K562 (cell line): ENCODE data around the gene PLSCR5. TPM values are rescaled to one million over a fixed set of nuclear protein-coding genes. Genes with fewer than 3 reads are reported as not detected.
A peak's percentile ranks its signal among the peaks of the same experiment; 100 is the strongest.

Source experiments
- ATAC-seq: fragments of 200-7000 bp; cut with Tn5 transposase; 3 replicates; pipeline ENCODE4 v1.9.1; 2020; ENCODE audit warnings: moderate library complexity
- BruUV-seq: library from RNA; stranded (reverse); fragments of 400-500 nt; replicated peaks from 2 replicates; lab custom pipeline; 2021; lab: Mats Ljungman, UMichigan
- CTCF ChIA-PET: fragments of 300-600 bp; formaldehyde crosslinking; extraction: SDS; loops from one replicate; lab custom pipeline; 2021; ENCODE audit warnings: low intra/inter-chr PET ratio; lab: Yijun Ruan, JAX
- POLR2A ChIA-PET: fragments of 300-600, 350-650 bp; sonication (Branson Sonifier 250); formaldehyde crosslinking; extraction: SDS; loops from one replicate; lab custom pipeline; 2021; ENCODE audit warnings: antibody characterized with exemption, inconsistent platforms; lab: Yijun Ruan, JAX
- DNase-seq, 4 experiments: peaks; one replicate each; pipeline versions ENCODE4 v3.0.0 to v3.0.0-alpha.2; 2011 to 2018; ENCODE audit warnings: low spot score in 3 of 4, mixed read lengths in 3 of 4; ENCODE audit errors: extremely low read depth in 1 of 4
- FAIRE-seq: peaks from 2 replicates; lab custom pipeline; 2011; peaks lifted over from hg19 to GRCh38; lab: Jason Lieb, UNC
- H2AFZ ChIP-seq: 2 replicates; pipeline ENCODE4 v1.6.0; 2011; ENCODE audit warnings: low read depth, low read length, control low read depth, inconsistent platforms
- H3K27ac ChIP-seq: fragments of 200-600 bp; 3 replicates; pipeline ENCODE4 v1.8.0; 2011; ENCODE audit warnings: low read depth, mild to moderate bottlenecking, control low read depth, inconsistent platforms, low read length, moderate library complexity, mixed read lengths; ENCODE audit errors: extremely low read depth
- H3K27me3 ChIP-seq, 2 experiments: fragments of 300-600 bp in 1 of 2; 2 replicates in 1 of 2; 3 replicates in 1 of 2; pipeline versions ENCODE4 v1.6.0 to v1.8.0; 2011; ENCODE audit warnings: inconsistent platforms in 2 of 2, low read length in 2 of 2, mild to moderate bottlenecking in 1 of 2, mixed read lengths in 1 of 2, moderate library complexity in 1 of 2; ENCODE audit not compliant: control insufficient read depth in 2 of 2, insufficient read depth in 2 of 2
- H3K36me3 ChIP-seq: fragments of 300-600 bp; 3 replicates; pipeline ENCODE4 v1.8.0; 2011; ENCODE audit warnings: mild to moderate bottlenecking, low read length, inconsistent platforms; ENCODE audit not compliant: control insufficient read depth, insufficient read depth
- H3K4me1 ChIP-seq, 2 experiments: fragments of 200-600 bp in 1 of 2; replicated peaks in 1 of 2; 2 replicates in 1 of 2; 3 replicates in 1 of 2; pipeline versions ENCODE4 v1.5.1 to v1.8.0; 2011; ENCODE audit warnings: inconsistent platforms in 2 of 2, low read length in 2 of 2, mild to moderate bottlenecking in 1 of 2, mixed read lengths in 1 of 2, moderate library complexity in 1 of 2; ENCODE audit not compliant: control insufficient read depth in 2 of 2, insufficient read depth in 2 of 2
- H3K4me2 ChIP-seq: 2 replicates; pipeline ENCODE4 v1.6.1; 2011; ENCODE audit warnings: low read length, control low read depth, inconsistent platforms, mixed read lengths; ENCODE audit not compliant: insufficient read depth
- H3K4me3 ChIP-seq: fragments of 200-600 bp; sonication (generic), shearing (Covaris generic); 2 replicates; pipeline ENCODE4 v1.5.1; 2016; ENCODE audit warnings: control low read depth, inconsistent platforms
- H3K79me2 ChIP-seq: fragments of 200-600 bp; 3 replicates; pipeline ENCODE4 v1.8.0; 2011; ENCODE audit warnings: low read length, inconsistent platforms; ENCODE audit not compliant: control insufficient read depth, insufficient read depth
- H3K9ac ChIP-seq, 2 experiments: 2 replicates each; pipeline versions ENCODE4 v1.6.0 to v1.6.1; 2011; ENCODE audit warnings: low read depth in 2 of 2, low read length in 2 of 2, control low read depth in 1 of 2, inconsistent platforms in 1 of 2, mild to moderate bottlenecking in 1 of 2, mixed read lengths in 1 of 2; ENCODE audit not compliant: insufficient read depth in 1 of 2
- H3K9me1 ChIP-seq: one replicate; pipeline ENCODE4 v1.6.0; 2011; ENCODE audit warnings: inconsistent platforms, mild to moderate bottlenecking, low read length, moderate library complexity; ENCODE audit not compliant: control insufficient read depth, insufficient read depth
- H3K9me3 ChIP-seq: replicated peaks from 2 replicates; pipeline ENCODE4 v1.5.1; 2011; ENCODE audit warnings: low read depth, low read length, inconsistent platforms; ENCODE audit not compliant: control insufficient read depth, insufficient read depth
- H4K20me1 ChIP-seq: replicated peaks from 2 replicates; pipeline ENCODE4 v1.6.1; 2011; ENCODE audit warnings: low read length, inconsistent platforms, mixed read lengths; ENCODE audit not compliant: control insufficient read depth, insufficient read depth
- CTCF ChIP-seq, 3 experiments: IDR thresholded peaks in 2 of 3; conservative IDR thresholded peaks in 1 of 3; 2 replicates each; pipeline ENCODE4 v1.5.1; 2011 to 2012; ENCODE audit warnings: low read length in 3 of 3, mild to moderate bottlenecking in 3 of 3, control low read depth in 2 of 3, improper control_type of control experiment in 1 of 3, inconsistent platforms in 1 of 3, low read depth in 1 of 3, mixed read lengths in 1 of 3, moderate library complexity in 1 of 3; ENCODE audit not compliant: insufficient read depth in 2 of 3
- CTCFL ChIP-seq: IDR thresholded peaks from 2 replicates; pipeline ENCODE4 v1.6.1; 2011; ENCODE audit warnings: borderline replicate concordance, low read depth, mild to moderate bottlenecking, moderate library complexity, low read length; ENCODE audit not compliant: insufficient read depth, poor library complexity, severe bottlenecking
- E2F8 ChIP-seq: fragments of 450-650 bp; IDR thresholded peaks from 2 replicates; pipeline ENCODE4 v1.7.1; 2018; ENCODE audit warnings: mild to moderate bottlenecking, low read depth; ENCODE audit not compliant: partially characterized antibody
- PURB ChIP-seq: sonication (generic); formaldehyde crosslinking; IDR thresholded peaks from 2 replicates; pipeline ENCODE4 v1.9.0; 2021; ENCODE audit warnings: low read depth, mild to moderate bottlenecking, missing genetic modification reagents
- SMC3 ChIP-seq: conservative IDR thresholded peaks from 2 replicates; pipeline ENCODE4 v1.6.1; 2011; ENCODE audit warnings: low read depth, low read length, improper control_type of control experiment; ENCODE audit not compliant: insufficient read depth
- ZNF449 ChIP-seq: fragments of 250-450 bp; sonication (Bioruptor Pico); IDR thresholded peaks from 2 replicates; pipeline ENCODE4 v1.8.0; 2022; ENCODE audit warnings: moderate library complexity, mild to moderate bottlenecking, inconsistent platforms
- WGBS: fragments of 100-300 bp; shearing (Covaris generic); methylation state at CpG from one replicate; pipeline ENCODE4 v1.1.6; 2016; ENCODE audit warnings: low coverage, mixed read lengths; ENCODE audit not compliant: insufficient coverage; ENCODE audit errors: missing lambda C conversion rate; 5-methylcytosine and 5-hydroxymethylcytosine counted together
- in situ Hi-C: fragments of 300-500 bp; cut with MboI; formaldehyde crosslinking; loops from 4 replicates; pipeline ENCODE4 v1.15.0; 2018; ENCODE audit warnings: inconsistent platforms, mixed read lengths
- intact Hi-C: fragments of 100-400 bp; cut with micrococcal nuclease; formaldehyde crosslinking; loops from 2 replicates; pipeline ENCODE4 v1.14.2; 2022
- polyA plus RNA-seq, 8 experiments: library from polyadenylated mRNA; depleted of rRNA in 4 of 8; stranded (reverse) in 5 of 8; unstranded in 3 of 8; fragments of >200 nt; fragmentation: Nextera tagmentation in 2 of 8; fragmentation: Illumina TruSeq in 1 of 8; extraction: Ambion mirVana in 2 of 8; extraction: Trizol in 1 of 8; gene quantifications; 2 replicates each; pipeline versions ENCODE4 v1.2.1 to v1.2.3, GENCODE V29; 2011 to 2014; ENCODE audit warnings: inconsistent platforms in 1 of 8, missing spikeins in 1 of 8
- total RNA-seq, 7 experiments: library from RNA; depleted of rRNA in 6 of 7; stranded (reverse); fragments of >200 nt in 6 of 7; fragmentation: Illumina TruSeq in 2 of 7; extraction: Trizol in 2 of 7; gene quantifications; 2 replicates each; pipeline versions ENCODE4 v1.2.1 to v1.2.3, GENCODE V29; 2011 to 2021; ENCODE audit warnings: low replicate concordance in 1 of 7
- TF ChIP-seq, protein P1 (sequence below), 2 experiments: fragments of 450-650 bp in 1 of 2; sonication (generic) in 1 of 2; formaldehyde crosslinking in 1 of 2; IDR thresholded peaks in 1 of 2; conservative IDR thresholded peaks in 1 of 2; 2 replicates each; pipeline versions ENCODE4 v1.6.1 to v1.8.1; 2016 to 2023; ENCODE audit warnings: mild to moderate bottlenecking in 2 of 2, moderate library complexity in 2 of 2, inconsistent platforms in 1 of 2, missing genetic modification reagents in 1 of 2

PLSCR5 gene
- total and polyA plus RNA-seq, 9 of the 15 experiments (the other 6 are each of a cell fraction or from before 2014, with no cell fraction given): not detected

- no peak overlapping the region for H2AFZ ChIP-seq
- H3K79me2 ChIP-seq: no peaks in the 10 kb centered on the region
- H3K4me3 ChIP-seq: no peak overlapping the region
- H3K9me1 ChIP-seq: no peaks in the 10 kb centered on the region
- H3K27ac ChIP-seq: no peak overlapping the region
- H3K4me2 ChIP-seq: no peak overlapping the region
- H3K36me3 ChIP-seq: no peaks in the 10 kb centered on the region
- CTCF ChIA-PET: interaction anchor here (0.8 to 1.1 kb wide), 3 partner anchors 314 to 452 kb away, joined by 3 read pairs; no protein-coding TSS in a partner anchor
- H3K9me3 ChIP-seq: no peaks in the 10 kb centered on the region
- in situ Hi-C loops (no loop called here), intact Hi-C loops (loop anchor here (1.0 to 10.0 kb wide), 4 partner anchors 50 to 576 kb away; no protein-coding TSS in a partner anchor)
- no peaks in the 10 kb centered on the region for H3K27me3 ChIP-seq
- peak; percentile 23 to 36 (median 29) for DNase-seq
- WGBS: 0% methylated on average over 3 of the region's 3 CpGs
- H3K9ac ChIP-seq: no peak overlapping the region
- H3K4me1 ChIP-seq: no peaks in the 10 kb centered on the region
- H4K20me1 ChIP-seq: no peaks in the 10 kb centered on the region
- BruUV-seq: no TSS peak
- POLR2A ChIA-PET: no interaction called here
- peak; percentile 78 for FAIRE-seq
- peak; percentile 85 for ATAC-seq
- TF ChIP-seq SMC3 (0 out of 2 replicates have a peak, but pooled peaks have one; percentile 19), PURB (no peak), ZNF449 (no peak), E2F8 (no peak), CTCFL (no peak), CTCF (IDR thresholded peaks at IDR 0.05 in 2 of 3, conservative IDR thresholded peaks at IDR 0.05 in 1 of 3; ENCODE audit: insufficient read depth in 2 of 3, low read depth in 1 of 3, low read length in 3 of 3) (peak; percentile 35 to 67 (median 55); a peak in 5 of 6 replicates)
- TF ChIP-seq, protein P1, sequence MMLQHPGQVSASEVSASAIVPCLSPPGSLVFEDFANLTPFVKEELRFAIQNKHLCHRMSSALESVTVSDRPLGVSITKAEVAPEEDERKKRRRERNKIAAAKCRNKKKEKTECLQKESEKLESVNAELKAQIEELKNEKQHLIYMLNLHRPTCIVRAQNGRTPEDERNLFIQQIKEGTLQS (IDR thresholded peaks at IDR 0.05): 0 out of 2 replicates have a peak, but pooled peaks have one; percentile 48
- TF ChIP-seq, protein P1 (CRISPR knock-in tag; conservative IDR thresholded peaks at IDR 0.05): no peak
These were observed 36.1 kb upstream of the PLSCR5 start for GRCh38 chr3:146640955-146641867.
